Endometrial microvascular endothelial cells (primary cell): ENCODE measurements around the gene AMIGO3. TPM values are rescaled to one million over a fixed set of nuclear protein-coding genes. Genes with fewer than 3 reads are reported as not detected.
"Not testable (repeated sequence)": the region's sequence is repeated elsewhere in the genome, so short reads cannot be mapped to it uniquely, and the experiment has no call there.

Experiments
- in situ Hi-C: cut with HindIII; loops from 2 replicates; pipeline ENCODE4 v1.10.0; 2017; ENCODE audit warnings: low sequenced_read_pairs, low pct_unique_long_range_greater_than_20kb; ENCODE audit errors: inconsistent ontology term
- total RNA-seq: library from RNA; depleted of rRNA; stranded (reverse); fragments of >200 nt; gene quantifications from one replicate; pipeline ENCODE4 v1.2.3, GENCODE V29; 2015; ENCODE audit errors: inconsistent ontology term

The AMIGO3 gene
- total RNA-seq, 1 donor from 2014 or later, result 2.4 TPM

- in situ Hi-C loops, result not testable (repeated sequence)
Measured at GRCh38 chr3:49695350-49696015, 24.0 kb downstream of the AMIGO3 start.

DNA sequence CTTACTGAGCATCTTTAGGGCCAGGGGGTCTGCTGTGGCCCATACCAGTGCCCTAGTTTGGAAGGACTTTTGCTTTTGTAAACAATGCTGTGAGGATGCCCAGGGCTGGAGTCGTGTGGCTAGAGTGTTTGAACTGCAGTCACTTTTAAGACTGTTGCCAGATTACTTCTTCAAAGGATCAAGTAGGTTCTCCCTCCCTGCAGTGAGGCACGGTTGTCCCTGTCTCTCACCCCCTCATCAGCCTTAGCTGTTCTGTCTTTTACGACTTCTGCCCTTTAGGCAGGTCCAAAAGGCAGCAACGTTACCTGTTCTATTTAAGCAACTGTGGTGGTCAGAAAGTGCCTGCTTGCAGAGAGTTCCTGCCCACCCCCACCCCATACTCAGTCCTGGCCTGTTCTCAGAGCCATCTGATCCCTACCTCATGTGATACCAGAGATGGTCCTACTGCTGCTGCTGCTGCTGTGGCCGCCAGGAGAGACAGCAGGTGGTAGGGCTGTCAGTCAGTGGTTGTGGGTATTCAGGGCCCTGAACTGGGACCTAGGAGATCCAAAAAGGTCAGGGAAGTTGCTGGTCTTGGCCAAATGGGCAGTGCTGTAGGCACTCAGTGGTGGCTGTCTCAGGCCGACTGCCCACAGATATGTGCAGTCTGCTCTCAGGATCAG lies 24.9 kb downstream of the AMIGO3 start:
- in situ Hi-C loops, result not testable (repeated sequence)

DNA sequence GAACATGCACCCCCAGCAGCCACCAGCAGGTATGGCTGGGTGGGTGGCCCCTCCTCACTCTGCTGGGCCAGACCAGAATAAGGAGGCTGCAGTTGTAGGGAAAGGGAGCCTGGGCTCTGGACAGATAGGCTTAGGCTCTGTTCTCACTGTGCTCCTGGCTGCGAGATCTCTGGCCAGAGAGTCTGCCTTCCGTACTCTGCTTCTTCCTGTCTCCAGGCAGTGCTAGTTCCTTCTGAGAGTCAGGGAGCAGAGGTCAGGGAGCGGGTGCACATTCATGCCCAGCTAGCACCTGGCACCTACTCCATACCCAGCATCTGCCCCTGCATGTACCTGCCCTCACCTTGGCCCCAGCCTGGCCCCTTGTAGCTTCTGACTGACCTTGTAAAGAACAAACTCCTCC lies 28.0 kb downstream of the AMIGO3 start:
- in situ Hi-C loops, result not testable (repeated sequence)

DNA sequence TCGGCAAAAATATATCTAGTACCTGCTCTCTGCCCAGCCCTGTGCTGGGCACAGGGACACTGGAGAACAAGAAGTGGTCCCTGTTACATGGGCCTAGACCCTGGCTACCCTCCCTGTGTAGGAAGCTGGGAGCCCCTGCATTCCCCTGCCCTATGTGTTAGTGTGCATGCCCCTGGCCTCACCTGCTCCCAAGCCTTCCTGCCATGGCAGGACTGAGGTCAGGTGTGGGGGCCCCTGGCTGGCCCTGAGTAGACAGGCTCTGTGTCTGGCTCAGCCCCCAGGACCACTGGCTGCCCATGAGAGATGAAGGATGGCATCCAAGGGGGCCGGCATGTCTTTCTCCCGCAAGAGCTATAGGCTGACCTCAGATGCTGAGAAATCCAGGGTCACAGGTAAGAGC lies 28.6 kb downstream of the AMIGO3 start:
- in situ Hi-C loops, result not testable (repeated sequence)

DNA sequence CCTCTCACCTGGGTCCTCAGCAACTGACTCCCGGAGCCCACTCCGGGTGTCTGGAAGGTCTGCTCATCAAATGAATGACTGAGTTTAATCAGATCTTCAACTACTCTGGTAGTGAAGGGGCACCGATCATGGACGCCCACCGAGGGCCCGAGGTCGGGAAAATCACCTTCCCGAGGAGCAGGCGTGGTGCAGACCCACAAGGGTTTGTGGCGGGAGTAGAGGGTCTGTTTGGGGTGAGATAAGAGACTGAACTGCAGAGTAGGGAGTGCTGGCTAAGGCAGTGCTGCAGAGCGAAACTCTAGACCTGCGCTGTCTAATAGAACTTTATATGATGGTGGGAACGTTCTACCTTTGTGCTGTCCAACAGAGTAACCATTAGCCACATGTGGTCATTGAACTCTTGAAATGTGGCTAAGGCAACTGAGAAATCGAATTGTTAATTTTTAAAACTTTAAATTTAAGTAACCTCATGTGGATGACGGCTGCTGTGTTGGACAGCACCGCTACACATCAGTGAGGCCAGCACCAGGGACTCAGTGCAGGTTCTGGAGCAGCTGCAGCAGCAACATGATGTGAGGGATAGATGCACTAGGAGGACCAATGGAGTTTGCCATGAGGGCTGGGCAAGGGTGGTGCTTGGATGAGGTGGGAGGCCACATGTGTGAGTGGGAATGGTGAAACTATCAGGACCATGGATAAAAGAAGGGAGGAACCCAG lies 29.4 kb downstream of the AMIGO3 start:
- in situ Hi-C loops, result not testable (repeated sequence)

DNA sequence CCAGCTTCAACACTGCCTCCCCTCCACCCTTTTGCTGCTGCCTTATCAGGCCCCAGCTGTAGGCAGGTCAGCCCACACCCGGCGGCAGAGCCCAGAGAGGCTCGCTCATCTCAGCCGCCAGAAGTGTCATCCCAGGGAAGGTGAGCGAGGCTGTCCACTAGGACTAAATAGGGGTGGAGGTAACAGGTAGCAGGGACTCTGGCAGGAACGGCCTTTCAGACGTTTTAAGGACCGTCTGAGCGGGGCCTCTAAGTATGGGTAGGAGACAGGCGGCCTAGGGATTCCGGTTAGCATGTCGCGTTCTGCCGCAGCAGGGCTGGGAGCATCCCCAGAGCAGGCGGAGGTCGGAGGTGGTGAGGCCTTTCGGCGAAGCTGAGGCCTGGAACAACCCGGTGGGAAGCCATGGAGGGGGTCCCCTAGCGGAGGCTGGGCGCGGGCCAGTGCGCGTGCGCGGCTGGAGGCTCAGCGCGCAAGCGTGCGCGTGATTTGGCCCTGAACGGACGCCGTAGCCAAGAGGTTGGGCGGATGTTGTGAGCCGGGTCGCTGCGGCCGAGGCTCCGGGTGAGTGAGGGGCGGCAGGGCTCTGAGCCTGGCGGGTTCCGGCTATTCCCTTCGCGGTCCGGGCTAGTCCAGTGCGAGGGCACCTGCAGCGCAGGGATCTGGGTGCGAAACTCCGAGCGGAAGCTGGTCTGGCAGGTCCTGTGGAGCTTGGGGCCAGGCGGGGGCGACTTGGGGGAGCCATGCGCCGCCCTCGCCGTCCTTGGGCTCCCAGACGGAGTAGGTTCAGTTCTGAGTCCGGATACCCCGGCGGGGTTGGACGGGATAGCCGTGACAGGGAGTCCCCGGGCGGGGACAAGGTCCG lies 30.2 kb downstream of the AMIGO3 start, which contains the start of the genes MST1 and RNF123:
Gene MST1, minus strand, starts transcription at position 429 of the 862 bp plus-strand sequence. CDS start 783 bp downstream, outside the sequence.
Gene RNF123, plus strand, starts transcription at position 512 of the 862 bp plus-strand sequence. CDS start 1,609 bp downstream, outside the sequence.
- in situ Hi-C loops, result no loop called here

DNA sequence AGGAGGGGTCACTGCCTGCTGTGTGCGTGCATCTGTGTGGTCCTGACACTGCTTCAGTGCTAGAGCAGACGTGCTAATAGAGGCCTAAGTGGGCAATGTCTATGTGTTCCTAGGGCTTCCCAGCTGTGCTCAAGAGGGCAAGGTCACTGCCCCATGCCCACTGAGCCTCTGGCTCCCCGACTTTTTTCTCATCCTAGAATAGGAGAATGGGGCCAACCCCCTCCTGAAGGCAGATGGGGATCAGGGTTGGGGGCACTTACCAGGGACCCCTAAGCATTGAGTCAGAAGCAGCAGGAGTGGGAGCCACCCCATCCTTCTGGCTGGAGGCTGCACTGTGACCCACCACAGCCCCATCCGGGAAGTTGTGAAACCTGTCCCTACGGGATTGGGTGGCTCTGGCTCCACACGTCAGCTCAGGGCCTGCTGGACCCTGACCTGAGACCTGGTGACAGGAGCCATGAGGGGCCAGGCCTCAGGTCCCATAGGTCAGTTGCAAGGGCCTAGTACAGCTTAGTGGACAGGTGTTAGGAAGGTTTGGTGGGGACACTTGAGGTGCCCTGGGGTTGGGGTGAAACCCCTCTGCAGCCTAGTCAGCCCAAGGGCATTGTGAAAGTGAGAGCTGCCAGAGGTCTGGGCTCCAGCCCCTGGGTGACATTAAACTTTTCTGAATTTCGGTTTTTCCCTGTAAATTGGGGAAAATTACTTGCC lies 31.0 kb downstream of the AMIGO3 start:
- in situ Hi-C loops, result not testable (repeated sequence)

GRCh38 chr3:49687424-49687795 lies 32.1 kb downstream of the AMIGO3 start:
- in situ Hi-C loops, result not testable (repeated sequence)

DNA sequence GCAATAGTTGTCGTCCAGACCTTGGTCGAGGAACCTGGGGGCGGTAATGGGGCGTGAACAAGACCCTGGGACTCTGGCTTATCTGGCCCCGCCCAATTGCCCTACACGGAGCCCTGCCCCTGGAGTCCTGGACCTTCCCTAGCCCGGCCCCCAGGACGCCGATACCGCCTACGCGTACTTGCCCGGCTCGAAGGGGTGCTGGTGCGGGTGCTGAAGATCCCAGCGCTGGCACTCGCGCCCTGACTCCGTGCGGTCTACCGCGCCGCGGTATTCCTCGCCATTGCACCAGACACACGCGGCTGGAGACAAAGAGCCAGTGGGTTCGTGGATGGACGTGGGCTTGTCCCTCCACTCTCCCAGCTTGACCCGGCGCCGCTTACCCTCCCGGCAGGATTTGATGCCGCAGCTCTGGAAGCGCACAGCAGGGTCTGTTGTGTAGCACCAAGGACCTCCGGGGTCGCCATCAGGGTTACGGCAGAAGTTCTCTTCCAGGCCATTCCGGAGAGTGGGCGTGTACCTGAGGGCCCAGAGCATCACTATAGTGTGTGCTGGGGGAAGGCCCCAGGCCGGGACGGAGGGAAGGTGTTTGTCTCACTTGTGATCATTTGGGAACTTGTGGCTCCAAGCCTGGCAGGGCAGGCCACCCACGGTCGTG lies 32.6 kb downstream of the AMIGO3 start:
- in situ Hi-C loops, result not testable (repeated sequence)

GRCh38 chr3:49686346-49686745 lies 33.1 kb downstream of the AMIGO3 start:
- in situ Hi-C loops, result not testable (repeated sequence)

DNA sequence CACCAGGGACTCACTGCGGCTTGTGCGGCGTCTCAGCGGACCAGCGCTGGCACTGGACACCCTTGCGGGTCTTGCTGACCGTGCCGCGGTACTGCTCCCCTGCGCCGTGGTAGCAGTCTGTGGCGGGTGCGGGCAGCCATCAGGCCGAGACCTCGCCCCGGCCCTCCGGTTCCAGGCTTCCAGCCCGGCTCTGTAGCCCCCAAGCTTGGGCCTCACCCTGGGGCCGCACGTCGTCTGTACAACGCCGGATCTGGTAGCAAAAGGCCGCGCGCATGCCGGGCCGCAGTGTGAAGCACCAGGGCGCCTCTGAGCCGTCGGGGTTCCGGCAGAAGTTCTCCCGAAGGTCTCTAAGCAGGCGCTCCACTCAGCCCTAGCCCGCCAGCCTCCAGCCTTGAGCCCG lies 33.6 kb downstream of the AMIGO3 start:
- in situ Hi-C loops, result not testable (repeated sequence)

DNA sequence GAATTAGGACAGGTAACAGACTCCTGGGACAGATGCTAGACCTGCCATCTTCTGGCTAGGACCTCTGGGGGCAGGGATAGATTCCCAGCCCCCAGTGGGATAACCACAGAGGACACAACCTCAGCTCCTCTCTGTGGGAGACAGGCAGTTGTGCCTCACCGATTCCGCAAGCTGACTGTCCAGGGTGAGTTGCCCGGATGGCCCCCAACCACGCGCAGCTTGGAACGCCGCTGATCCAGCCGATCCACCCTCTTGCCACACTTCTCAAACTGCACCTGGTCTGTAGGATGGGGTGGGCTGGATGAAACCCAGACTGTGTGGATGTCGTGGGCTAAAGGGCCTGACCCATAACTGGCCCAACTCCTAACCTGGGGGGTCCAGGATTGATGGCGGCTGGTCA lies 34.4 kb downstream of the AMIGO3 start:
- in situ Hi-C loops, result not testable (repeated sequence)

- in situ Hi-C loops, result not testable (repeated sequence)
Measured at GRCh38 chr3:49684453-49684852, 35.0 kb downstream of the AMIGO3 start.

- in situ Hi-C loops, result no loop called here
Measured at GRCh38 chr3:49683162-49683561, 36.3 kb downstream of the AMIGO3 start.

DNA sequence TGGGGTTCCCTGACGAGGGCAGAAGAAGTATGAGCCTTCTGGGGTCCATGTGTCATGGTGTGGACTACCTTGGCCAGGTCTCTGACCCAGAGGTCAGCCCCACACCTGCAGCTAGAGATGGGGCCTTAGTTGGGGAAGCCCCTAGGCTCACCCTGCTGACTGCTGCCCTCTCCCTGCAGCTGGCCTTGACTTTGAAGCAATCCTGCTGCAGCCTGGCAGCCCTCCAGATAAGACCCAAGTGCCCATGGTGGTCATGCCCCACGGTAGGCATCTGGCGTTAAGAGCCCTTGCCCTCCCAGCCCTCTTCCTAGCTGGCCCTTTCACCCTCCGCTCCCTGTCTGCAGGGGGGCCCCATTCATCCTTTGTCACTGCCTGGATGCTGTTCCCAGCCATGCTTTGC lies 37.9 kb downstream of the AMIGO3 start:
- in situ Hi-C loops, result no loop called here

DNA sequence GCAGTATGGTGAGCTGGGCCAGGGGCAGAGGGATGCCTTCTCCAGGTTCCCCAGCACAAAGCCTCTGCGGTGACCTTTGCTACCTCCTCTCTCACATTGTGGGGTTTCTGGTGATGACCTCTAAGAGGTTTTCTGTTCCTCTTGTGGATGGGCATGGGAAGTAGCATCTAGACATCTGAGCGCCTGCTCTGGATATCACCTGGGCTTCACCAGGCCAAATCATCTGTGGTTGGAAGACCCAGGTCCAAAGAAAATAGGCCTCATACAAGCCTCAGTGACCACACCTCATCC lies 38.3 kb downstream of the AMIGO3 start:
- in situ Hi-C loops, result no loop called here

DNA sequence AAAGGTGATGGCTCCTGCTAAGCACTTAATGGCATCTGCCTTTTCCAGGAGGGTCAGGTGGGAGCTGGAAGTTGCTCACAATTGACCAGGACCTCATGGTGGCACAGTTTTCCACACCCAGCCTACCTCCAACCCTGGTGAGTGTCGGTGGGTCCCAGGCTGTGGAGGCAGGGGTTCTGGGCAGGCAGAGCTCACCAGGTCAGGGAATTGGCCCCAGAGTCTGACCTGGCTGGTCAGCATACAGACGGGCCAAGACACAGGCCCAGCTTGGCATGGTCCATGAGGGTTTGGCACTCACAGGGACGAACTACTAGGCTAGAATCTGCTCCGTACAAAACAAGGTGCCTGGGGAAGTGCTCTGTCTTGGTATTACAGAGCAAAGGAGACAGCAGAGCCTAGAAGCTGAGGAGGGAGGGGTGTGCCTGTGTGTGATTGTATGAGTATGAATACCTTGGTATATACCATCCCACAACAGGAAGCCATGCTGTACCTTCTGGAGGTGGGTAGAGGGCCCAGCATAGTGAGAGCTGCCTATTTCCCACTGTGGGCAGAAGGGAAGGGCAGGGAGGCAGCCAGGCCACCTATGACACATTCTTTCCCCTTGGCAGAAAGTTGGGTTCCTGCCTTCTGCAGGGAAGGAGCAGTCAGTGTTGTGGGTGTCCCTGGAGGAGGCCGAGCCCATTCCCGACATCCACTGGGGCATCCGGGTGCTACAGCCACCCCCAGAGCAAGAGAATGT lies 38.8 kb downstream of the AMIGO3 start:
- in situ Hi-C loops, result no loop called here
